ENCODE measurements around the gene CNOT4.
"Not testable (repeated sequence)": the region's sequence is repeated elsewhere in the genome, so short reads cannot be mapped to it uniquely, and the experiment has no call there.

CNOT4 gene

DNA sequence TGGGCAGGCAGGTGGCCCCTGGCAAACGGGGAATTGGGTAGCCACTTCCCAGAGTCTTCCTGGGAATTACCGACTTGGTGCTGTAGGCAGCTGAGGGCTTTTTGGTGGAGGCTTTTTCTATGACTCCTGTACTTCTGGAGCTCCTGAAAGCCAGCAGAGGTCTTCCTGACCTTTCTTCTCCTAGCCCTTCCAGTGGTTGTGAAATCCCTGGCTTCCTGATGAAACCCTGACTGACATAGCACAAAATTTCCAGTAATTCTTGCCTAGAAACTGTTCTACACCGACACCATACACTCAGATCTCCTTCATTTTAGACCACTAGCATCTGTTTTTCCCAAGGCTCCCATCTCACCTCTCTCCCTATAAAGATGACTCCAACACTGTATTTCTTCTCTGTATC, 156.1 kb downstream of the CNOT4 start:
- DNase-seq, result no peak

DNA sequence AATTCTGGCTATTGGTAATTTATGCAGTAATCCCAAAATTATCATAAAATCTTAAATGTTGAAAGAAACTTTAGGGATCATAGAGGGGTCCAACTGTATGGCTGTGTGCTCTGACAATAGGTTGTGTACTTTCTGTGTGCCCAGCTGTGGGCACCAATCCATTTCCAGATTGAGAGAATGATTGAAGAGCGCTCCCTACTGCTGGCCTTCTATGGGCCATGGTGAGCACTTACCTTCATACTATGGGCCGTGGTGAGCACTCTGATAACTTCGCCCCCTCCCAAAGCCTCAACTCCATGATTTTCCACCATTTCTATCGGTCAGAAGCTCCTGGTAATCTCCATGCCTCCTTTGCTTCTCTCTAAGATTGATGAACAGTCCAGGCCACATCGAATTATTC, 157.6 kb downstream of the CNOT4 start:
- DNase-seq, result no peak

- not testable (repeated sequence) for DNase-seq
These were observed 158.8 kb downstream of the CNOT4 start for GRCh38 chr7:135351070-135351469.

DNA sequence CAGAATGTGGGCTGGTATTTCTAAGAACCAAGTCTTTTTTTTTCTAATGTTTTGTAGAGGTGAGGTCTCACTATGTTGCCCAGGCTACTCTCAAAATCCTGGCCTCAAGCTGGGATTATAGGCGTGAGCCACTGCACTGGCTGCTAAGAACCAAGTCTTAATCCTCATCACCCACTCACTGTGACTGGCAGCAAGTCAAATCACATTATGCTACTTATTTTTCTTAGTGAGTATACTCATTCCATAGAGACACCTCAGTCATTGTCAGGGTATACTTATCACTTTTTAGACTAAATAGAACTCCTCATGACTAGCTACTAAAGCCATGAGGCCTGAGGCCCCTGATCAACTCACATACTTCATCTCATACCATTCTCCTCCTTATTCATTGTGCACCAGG, 160.2 kb downstream of the CNOT4 start:
- peak; percentile 2 for DNase-seq

GRCh38 chr7:135348493-135348892, 161.4 kb downstream of the CNOT4 start:
- no peak for DNase-seq

DNA sequence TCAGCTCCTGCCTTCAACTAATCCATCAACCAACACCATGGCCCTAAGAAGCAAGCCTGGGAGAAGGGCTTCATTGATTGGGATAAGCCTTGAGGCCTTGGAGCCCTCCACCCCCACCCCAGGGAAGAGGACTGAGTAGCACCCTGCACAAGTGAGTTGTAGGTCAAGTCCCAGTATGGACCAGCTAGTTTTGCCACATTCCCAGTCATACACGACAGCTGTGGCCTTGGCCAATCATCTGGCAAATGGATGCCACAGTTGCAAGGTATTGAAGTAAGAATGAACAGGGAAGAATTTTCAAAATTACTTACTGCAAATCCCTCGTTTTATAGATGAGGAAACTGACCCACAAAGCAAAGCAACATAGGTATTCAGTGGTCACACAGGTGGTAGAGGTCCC, 166.5 kb downstream of the CNOT4 start:
- no peak for DNase-seq

- no peak for DNase-seq
These were observed 167.0 kb downstream of the CNOT4 start for GRCh38 chr7:135342887-135343286.

GRCh38 chr7:135341049-135341448, 168.9 kb downstream of the CNOT4 start:
- DNase-seq, result no peak

DNA sequence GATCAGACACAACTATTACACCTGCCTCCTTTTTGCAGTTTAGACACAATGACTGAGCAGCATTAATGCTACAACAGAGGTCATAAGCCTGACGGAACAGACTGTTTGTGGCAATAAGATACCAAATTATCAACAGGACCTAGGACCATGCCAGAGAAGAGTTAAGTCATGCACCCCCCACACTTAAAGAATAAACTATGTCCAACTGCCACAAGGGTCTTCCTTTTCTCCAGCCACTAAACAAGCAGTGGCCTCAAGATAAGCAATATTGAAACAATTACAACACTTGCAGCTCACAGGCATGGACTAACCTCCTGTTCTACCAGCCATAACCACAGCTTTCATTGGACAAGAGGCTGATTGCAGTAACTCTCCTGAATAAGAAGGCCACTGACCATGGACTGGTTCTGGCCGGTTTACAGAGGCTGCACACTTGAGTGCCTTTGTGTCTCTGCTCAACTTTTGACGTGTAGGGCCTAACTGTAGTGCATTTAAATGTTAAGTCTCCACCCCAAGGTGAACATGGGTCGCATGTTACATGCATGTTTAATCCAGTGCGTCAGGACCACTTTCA, 171.8 kb downstream of the CNOT4 start:
- no peak for DNase-seq

GRCh38 chr7:135337506-135337905, 172.4 kb downstream of the CNOT4 start:
- DNase-seq, result no peak

GRCh38 chr7:135335628-135336139, 174.2 kb downstream of the CNOT4 start:
- DNase-seq, result peak; percentile 41

GRCh38 chr7:135334830-135335543, 174.9 kb downstream of the CNOT4 start:
- no peak for DNase-seq

- DNase-seq, result no peak
These were observed 176.0 kb downstream of the CNOT4 start for GRCh38 chr7:135333946-135334345.

GRCh38 chr7:135333200-135333599, 176.7 kb downstream of the CNOT4 start:
- no peak for DNase-seq

DNA sequence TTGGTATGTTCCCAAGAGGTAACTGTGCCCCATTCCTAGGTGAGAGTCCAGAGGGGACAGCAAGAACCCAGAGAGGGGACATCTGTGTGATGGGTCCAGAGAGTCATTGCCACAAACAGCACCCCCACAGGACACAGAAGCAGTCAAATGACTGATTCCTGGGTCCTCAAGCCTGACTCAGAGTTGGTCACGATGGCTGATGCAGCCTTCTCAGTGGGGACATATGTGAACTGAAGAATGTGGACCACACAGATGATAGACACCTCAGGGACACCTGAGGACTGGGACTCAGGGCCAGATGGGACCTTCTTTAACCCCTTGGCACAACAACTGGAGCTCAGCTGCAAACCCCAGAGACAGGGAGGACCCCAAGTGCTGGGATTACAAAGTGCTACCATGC, 179.8 kb downstream of the CNOT4 start:
- DNase-seq, result no peak

- DNase-seq, result no peak
These were observed 181.4 kb downstream of the CNOT4 start for GRCh38 chr7:135328526-135328925.

DNA sequence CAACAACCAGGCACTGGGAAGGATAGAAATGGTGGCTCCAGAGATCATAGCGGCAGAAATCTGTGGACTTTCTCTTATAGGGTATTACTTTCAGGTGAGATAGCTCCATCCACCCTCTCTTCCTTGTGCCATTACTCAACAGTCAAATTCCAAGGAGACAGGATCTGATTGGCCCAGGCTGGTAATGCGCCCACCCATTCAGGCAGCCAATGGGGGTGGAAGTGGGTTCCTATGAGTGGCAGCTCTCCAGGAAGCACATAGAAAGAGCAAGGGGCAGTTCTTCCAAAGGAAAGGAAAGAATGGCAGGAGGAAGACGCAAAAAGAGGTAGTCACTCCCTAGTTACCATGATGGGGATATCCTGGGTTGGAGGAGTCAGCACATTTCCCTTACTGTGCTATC, 181.8 kb downstream of the CNOT4 start:
- no peak for DNase-seq

DNA sequence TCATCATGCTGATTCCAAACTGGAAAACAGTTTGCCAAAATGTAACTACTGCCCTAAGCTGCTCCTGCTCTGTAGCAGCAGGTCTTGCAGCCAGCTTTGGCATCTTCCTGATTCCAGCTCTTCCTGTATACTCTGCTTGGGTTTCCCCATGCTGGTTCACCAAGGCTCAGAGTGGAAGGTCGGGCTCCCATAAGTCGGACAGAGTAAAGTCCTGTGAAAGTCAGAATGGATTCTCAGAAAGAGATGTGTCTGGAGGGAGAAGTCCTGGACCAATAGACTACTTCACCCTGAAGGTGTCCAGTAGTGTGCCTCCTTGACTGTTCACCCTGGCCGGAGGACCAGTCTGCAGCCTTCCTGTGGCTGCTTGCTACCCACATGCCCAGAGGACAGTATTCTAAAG, 182.4 kb downstream of the CNOT4 start:
- DNase-seq, result no peak

DNA sequence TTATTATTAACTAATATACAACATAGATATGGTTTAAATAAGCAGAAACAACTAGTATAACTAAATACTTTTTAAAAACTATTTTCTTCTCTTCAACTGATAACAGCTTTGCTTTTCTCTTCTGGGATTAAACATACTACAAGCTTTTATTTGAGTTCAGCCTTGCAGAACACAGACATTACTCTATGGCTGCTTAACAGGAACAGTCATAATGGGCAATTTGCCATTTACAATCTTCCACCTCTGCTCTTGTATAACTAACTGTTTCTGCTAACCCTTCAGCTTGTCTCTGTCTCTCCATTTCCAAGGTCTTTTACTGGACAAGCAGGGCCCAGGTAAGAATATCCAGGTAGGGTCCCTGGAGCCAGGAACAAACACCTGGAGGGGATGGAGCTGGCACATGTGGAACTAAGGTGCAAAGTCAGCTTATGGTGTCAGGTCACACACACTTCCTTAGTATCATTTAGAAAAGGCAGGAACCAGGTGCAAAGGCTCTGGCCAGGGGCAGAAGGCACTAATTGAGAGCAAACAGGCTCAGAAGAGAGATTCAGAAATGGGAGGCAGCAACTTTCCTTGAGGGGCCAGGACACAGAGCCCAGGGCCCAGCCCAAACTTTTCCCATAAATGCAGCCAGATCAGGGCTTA, 183.1 kb downstream of the CNOT4 start:
- no peak for DNase-seq

- DNase-seq, result no peak
These were observed 187.1 kb downstream of the CNOT4 start for GRCh38 chr7:135322571-135323340.

DNA sequence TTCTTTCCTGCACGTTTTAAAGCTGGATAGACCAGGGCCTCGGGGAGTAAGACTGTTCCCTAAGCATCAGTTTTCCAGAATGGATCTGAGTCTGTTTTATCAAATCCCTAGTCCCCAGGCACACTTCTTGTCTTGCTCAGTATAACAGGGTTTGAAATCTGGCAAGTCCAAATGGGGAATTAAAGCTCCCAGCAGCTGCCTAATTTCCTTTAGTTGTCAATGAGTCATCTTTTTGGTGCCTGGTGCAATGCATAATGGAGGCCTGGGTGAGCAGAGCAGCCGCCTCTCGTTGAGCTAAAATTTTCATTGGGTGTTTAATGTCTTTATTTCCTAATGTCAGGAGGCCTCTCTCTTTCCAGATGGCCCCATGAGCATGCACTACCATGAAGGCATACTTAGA, 188.3 kb downstream of the CNOT4 start:
- DNase-seq, result peak; percentile 50

- DNase-seq, result not testable (repeated sequence)
These were observed 188.9 kb downstream of the CNOT4 start for GRCh38 chr7:135320953-135321352.

- DNase-seq, result peak; percentile 65
These were observed 189.6 kb downstream of the CNOT4 start for GRCh38 chr7:135320268-135320667.
